Measurements from ENCODE around the gene LEKR1. TPM values are rescaled to one million over a fixed set of nuclear protein-coding genes. Genes with fewer than 3 reads are reported as not detected.
A peak's percentile ranks its signal among the peaks of the same experiment; 100 is the strongest.

Gene LEKR1
- total and polyA plus RNA-seq, 2 donors (not counting 3 experiments of a cell fraction or from before 2014, with no cell fraction given), result 0.07 to 0.64 TPM

- ChIA-PET CTCF (interaction anchor here (1.1 to 6.3 kb wide), 3 partner anchors 10 to 544 kb away, joined by 6 to 70 read pairs (median 7); partner anchors contain the start of gene TIPARP), POLR2A (no interaction called here)
- H3K27me3 ChIP-seq (ENCODE audit: control insufficient read depth in 2 of 2, insufficient read depth in 2 of 2, low read length in 2 of 2), result no peaks in the 10 kb centered on the region
- H3K9me3 ChIP-seq (replicated peaks; ENCODE audit: control insufficient read depth, insufficient read depth, low read length), result no peaks in the 10 kb centered on the region
- no peak overlapping the region for H3K9ac ChIP-seq (replicated peaks; ENCODE audit: extremely low read depth, insufficient read depth, low read length)
- H2AFZ ChIP-seq (ENCODE audit: low read depth, low read length), result no peak overlapping the region
- dilution Hi-C loops (cut with MboI; ENCODE audit: extremely low pct_ligation_motif_present, low sequenced_read_pairs), result no loop called here
- no peaks in the 10 kb centered on the region for H3K36me3 ChIP-seq (ENCODE audit: control insufficient read depth in 2 of 2, extremely low read depth in 1 of 2, insufficient read depth in 2 of 2, low read length in 2 of 2)
- H4K20me1 ChIP-seq (replicated peaks; ENCODE audit: control insufficient read depth, extremely low read depth, insufficient read depth, low read length), result no peaks in the 10 kb centered on the region
- FAIRE-seq (peak; percentile 21), DNase-seq (ENCODE audit: low read depth, low spot score) (no peak)
- TF ChIP-seq EZH2 (IDR thresholded peaks at IDR 0.05; ENCODE audit: borderline replicate concordance, low read depth, low read length, severe bottlenecking) (no peak), FOS (IDR thresholded peaks at IDR 0.05; ENCODE audit: borderline replicate concordance, insufficient read depth, low read length) (no peak), MYC (IDR thresholded peaks at IDR 0.05; ENCODE audit: low read depth, low read length) (no peak), MAX (IDR thresholded peaks at IDR 0.05; ENCODE audit: insufficient read depth, insufficient read length) (no peak), POLR2AphosphoS5 (IDR thresholded peaks at IDR 0.05; ENCODE audit: insufficient read depth, low read depth, low read length) (no peak), CTCF (IDR thresholded peaks at IDR 0.05; ENCODE audit: extremely low read depth in 1 of 2, insufficient read depth in 1 of 2, low read depth in 1 of 2, low read length in 2 of 2) (no peak), GATA2 (IDR thresholded peaks at IDR 0.05; ENCODE audit: insufficient read depth, insufficient read length, low read depth, low read length) (no peak), JUN (IDR thresholded peaks at IDR 0.05; ENCODE audit: borderline replicate concordance, insufficient read depth, insufficient read length, low read depth) (no peak), POLR2A (IDR thresholded peaks at IDR 0.05; ENCODE audit: low read depth, low read length) (no peak)
- no peak overlapping the region for H3K4me2 ChIP-seq (ENCODE audit: insufficient read depth, low read length)
- intact Hi-C loops (cut with micrococcal nuclease), result no loop called here
- no TSS peak for BruUV-seq (replicated peaks)
- no peak overlapping the region for H3K27ac ChIP-seq (ENCODE audit: insufficient read depth, low read depth, low read length)
- H3K9me1 ChIP-seq (replicated peaks; ENCODE audit: control insufficient read depth, extremely low read depth, insufficient read depth, low read length), result no peaks in the 10 kb centered on the region
- H3K4me3 ChIP-seq (replicated peaks in 1 of 3; ENCODE audit: insufficient read depth in 1 of 3, low read depth in 1 of 3, low read length in 3 of 3), result no peak overlapping the region
- H3K4me1 ChIP-seq (ENCODE audit: control insufficient read depth, extremely low read depth, insufficient read depth, low read length), result no peaks in the 10 kb centered on the region
- H3K79me2 ChIP-seq (ENCODE audit: control insufficient read depth, insufficient read depth, low read length), result no peaks in the 10 kb centered on the region
Measured at GRCh38 chr3:157078811-157079185, 252.6 kb downstream of the LEKR1 start.

Measured in endothelial cell of umbilical vein (primary cell).